ENCODE measurements around the gene KIF23. TPM values are rescaled to one million over a fixed set of nuclear protein-coding genes. Genes with fewer than 3 reads are reported as not detected.

KIF23 gene
- total RNA-seq, 4 donors from 2014 or later, result 1.1 to 8.6 (median 4.7) TPM

DNA sequence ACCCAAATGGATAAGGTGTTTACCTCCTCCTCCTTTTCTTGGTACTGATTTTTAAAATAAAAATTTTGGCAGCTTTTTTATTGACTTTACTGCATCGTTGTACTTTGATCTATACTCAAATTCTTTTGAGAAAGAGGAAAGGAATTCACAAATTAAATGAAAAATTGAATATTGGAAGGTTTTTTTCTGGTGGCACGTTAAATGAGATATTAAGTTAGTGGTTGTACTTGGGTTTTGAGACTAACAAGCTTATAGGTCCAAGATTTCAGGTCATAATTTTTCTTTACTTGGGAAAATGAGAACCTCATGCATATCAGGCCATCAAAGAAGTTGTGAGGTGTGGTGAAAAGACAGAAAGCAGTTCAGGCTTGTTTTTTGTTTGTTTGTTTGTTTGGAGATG lies 52.6 kb downstream of the KIF23 start:
- WGBS, 2 donors (ENCODE audit: low coverage in 1 of 2), result 85 to 92% methylated on average over 2 of the region's 2 CpGs
- Histone ChIP-seq H3K4me1 (peaks cover 0 to 21% (median 11%) of the 10 kb centered on the region in 3 donors), H3K9me3 (no peaks in the 10 kb centered on the region), H3K4me3 (no peak overlapping the region), H3K27me3 (no peaks in the 10 kb centered on the region), H3K27ac (no peak overlapping the region), H3K36me3 (no peaks in the 10 kb centered on the region)
- no peak for TF ChIP-seq POLR2AphosphoS5 (IDR thresholded peaks at IDR 0.05)
- no peak for TF ChIP-seq POLR2A (IDR thresholded peaks at IDR 0.05)
- TF ChIP-seq, protein P1, sequence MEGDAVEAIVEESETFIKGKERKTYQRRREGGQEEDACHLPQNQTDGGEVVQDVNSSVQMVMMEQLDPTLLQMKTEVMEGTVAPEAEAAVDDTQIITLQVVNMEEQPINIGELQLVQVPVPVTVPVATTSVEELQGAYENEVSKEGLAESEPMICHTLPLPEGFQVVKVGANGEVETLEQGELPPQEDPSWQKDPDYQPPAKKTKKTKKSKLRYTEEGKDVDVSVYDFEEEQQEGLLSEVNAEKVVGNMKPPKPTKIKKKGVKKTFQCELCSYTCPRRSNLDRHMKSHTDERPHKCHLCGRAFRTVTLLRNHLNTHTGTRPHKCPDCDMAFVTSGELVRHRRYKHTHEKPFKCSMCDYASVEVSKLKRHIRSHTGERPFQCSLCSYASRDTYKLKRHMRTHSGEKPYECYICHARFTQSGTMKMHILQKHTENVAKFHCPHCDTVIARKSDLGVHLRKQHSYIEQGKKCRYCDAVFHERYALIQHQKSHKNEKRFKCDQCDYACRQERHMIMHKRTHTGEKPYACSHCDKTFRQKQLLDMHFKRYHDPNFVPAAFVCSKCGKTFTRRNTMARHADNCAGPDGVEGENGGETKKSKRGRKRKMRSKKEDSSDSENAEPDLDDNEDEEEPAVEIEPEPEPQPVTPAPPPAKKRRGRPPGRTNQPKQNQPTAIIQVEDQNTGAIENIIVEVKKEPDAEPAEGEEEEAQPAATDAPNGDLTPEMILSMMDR (IDR thresholded peaks at IDR 0.05), result no peak
- TF ChIP-seq EP300 (IDR thresholded peaks at IDR 0.05), result no peak
- no peak for ATAC-seq

DNA sequence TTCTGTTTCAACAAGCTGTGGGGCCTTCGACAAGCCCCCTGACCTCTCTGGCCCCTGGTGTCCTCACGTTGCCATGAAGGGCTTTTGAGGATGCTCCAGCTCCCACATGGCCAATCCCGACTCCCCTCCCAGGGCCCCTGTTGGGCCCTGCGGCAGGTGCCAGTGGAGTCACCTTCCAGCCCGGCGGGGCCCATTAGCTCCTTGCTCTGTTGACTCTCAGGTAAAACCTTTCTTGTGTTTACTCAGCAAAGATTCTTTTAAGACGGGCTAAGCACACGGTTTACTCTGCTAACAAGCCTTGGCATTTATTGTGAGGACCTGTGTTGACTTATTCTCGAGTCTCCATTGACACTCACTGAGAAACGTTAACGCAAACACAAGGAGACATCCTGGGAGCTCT lies 53.5 kb downstream of the KIF23 start:
- no peaks in the 10 kb centered on the region for H3K27me3 ChIP-seq

DNA sequence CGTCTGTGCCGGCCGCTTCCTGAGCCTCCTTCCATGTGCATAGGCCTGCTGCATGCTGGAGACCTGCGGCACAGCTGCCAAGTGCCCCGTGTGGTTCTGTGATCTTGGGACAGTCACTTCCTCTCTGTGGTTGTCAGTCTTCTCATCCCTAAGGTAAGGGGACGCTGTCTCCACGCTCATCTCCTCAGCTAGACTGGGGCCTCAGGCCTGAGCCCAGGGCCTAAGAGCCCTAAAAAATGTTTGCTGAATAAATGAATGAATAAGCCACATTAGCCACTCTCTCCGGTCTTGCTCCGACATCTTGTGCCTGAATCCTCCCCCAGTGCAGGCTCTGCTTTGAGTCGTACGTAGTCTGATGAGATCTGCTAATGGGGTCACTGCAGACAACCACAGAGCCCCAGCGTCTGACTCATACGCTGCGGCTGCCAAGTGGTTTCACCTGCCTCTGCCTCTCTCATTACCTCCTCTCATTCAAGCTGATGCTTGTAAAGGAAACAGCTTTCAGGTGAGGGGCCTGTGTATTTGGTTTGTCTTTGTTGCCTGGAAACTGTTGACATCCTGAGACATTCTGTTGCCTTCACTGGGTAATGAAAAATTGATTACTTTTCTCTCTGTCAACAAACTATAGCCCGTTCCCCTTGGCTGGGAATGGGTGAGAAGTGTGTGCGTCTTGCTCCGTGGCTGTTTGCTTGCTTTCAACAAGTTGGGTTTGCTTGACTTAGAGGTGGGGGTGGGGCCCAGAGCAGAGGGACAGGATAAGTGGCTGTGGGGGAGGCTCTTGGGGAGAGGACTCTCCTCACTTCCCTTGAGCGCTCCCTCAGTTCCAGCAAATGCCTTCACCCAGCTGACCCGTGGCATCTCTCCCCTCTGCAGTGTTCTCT lies 54.3 kb downstream of the KIF23 start:
- Histone ChIP-seq H3K4me1 (peaks cover 0 to 9% (median 0%) of the 10 kb centered on the region in 3 donors), H3K27me3 (no peaks in the 10 kb centered on the region), H3K27ac (no peak overlapping the region), H3K9me3 (no peaks in the 10 kb centered on the region), H3K36me3 (no peaks in the 10 kb centered on the region), H3K4me3 (no peak overlapping the region)
- TF ChIP-seq EP300 (IDR thresholded peaks at IDR 0.05) (no peak), POLR2A (IDR thresholded peaks at IDR 0.05) (no peak), POLR2AphosphoS5 (IDR thresholded peaks at IDR 0.05) (no peak)
- TF ChIP-seq, protein P1 (IDR thresholded peaks at IDR 0.05), result no peak
- ATAC-seq, result no peak
- 63 to 76% methylated on average over 7 to 8 of the region's 19 CpGs for WGBS, 2 donors (ENCODE audit: low coverage in 1 of 2)

More for the DNA sequence above, 53.5 kb downstream of the KIF23 start:
- TF ChIP-seq POLR2A (IDR thresholded peaks at IDR 0.05), result no peak
- no peak for TF ChIP-seq EP300 (IDR thresholded peaks at IDR 0.05)
- TF ChIP-seq, protein P1 (IDR thresholded peaks at IDR 0.05), result no peak
- no peak for TF ChIP-seq POLR2AphosphoS5 (IDR thresholded peaks at IDR 0.05)
- peaks cover 0 to 14% (median 5%) of the 10 kb centered on the region in 3 donors for H3K4me1 ChIP-seq
- no peak overlapping the region for H3K4me3 ChIP-seq
- H3K27ac ChIP-seq, result no peak overlapping the region
- 68% methylated on average over 6 of the region's 11 CpGs; no CpG with 5 or more reads in 1 of the 2 donors for WGBS, 2 donors (ENCODE audit: low coverage in 1 of 2)
- no peaks in the 10 kb centered on the region for H3K9me3 ChIP-seq
- no peaks in the 10 kb centered on the region for H3K36me3 ChIP-seq
- no peak for ATAC-seq

DNA sequence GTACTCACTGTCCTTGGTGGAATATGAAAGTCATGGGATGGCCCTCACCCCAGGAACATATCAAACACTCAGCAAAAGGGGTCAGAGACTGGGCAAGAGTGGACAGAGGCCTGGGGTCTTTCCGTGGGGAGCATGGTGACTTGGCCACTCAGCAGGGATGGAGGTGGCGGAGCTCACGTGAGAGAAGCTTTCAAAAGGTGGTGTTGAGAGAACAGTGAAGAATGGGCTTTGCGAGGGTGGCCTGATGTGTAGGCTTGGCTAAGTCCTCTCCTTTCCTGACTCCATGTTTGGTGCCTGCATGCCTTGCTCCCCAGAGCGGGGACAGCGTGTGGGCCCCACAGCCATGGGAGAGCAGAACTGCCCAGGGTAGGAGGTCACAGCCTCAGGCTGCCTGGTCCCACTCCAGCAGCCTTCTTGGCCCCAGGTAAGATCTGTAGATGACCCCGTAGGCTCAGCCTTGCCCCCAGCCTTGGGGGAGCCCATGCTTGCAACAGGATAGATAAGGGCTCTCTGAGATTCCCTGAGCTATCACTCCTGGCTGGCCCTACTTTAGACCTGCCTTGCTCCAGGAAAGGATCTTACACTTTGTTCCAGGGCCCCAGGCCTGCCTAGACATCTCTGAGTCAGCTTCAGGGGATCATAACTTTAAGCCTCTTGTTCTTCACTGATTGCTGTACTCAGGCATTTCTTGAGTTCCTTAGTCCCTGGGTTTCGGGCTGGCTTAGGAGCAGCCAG lies 55.5 kb downstream of the KIF23 start:
- WGBS, 2 donors (ENCODE audit: low coverage in 1 of 2), result 69 to 100% methylated on average over 2 to 6 of the region's 8 CpGs

More for the DNA sequence above, 55.5 kb downstream of the KIF23 start:
- Histone ChIP-seq H3K36me3 (no peaks in the 10 kb centered on the region), H3K4me3 (no peak overlapping the region), H3K4me1 (peaks cover 0 to 5% (median 0%) of the 10 kb centered on the region in 3 donors), H3K27ac (no peak overlapping the region), H3K9me3 (no peaks in the 10 kb centered on the region), H3K27me3 (no peaks in the 10 kb centered on the region)
- TF ChIP-seq POLR2A (IDR thresholded peaks at IDR 0.05) (no peak), POLR2AphosphoS5 (IDR thresholded peaks at IDR 0.05) (no peak), EP300 (IDR thresholded peaks at IDR 0.05) (no peak)
- TF ChIP-seq, protein P1 (IDR thresholded peaks at IDR 0.05), result no peak
- ATAC-seq, result no peak
